GM11168 (cell line): ENCODE results near the gene PPP4R1.

Source experiments
- in situ Hi-C: fragments of 300-500 bp; cut with MboI; formaldehyde crosslinking; loops from one replicate; pipeline ENCODE4 v1.12.0; 2022; ENCODE audit warnings: low sequenced_read_pairs; ENCODE audit not compliant: unreplicated experiment

PPP4R1 gene

DNA sequence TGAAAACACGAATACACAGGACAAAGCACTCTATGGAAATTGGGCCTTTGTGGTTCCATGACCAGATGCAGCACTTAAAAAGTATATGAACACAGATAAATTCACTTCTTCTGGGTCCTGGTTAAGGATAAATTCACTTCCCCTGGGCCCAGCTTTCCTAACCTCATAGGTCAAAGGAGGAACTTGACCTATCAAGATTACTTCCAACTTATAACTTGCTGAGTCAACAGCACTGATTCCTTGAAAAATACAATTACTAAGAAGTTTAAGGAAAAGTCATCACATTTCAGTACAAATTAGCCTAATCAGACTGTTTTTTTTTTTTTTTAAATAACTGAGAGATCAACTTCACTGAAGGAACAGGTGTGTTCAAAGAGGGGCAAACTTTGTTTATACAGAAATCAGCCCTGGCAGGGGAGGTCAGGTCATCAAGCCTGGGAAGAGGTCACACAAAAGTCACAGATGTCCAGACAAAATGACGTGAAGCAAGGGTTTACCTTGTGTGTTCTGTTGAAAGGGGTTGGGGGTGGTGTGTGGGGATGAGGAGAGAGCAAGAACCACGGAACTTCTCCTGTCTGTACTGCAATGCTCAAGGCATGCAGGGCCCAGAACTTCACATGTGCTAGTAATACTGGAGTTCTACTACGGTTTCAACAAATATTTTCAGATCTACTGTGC is 55.8 kb downstream of the PPP4R1 start:
- in situ Hi-C loops, result no loop called here

DNA sequence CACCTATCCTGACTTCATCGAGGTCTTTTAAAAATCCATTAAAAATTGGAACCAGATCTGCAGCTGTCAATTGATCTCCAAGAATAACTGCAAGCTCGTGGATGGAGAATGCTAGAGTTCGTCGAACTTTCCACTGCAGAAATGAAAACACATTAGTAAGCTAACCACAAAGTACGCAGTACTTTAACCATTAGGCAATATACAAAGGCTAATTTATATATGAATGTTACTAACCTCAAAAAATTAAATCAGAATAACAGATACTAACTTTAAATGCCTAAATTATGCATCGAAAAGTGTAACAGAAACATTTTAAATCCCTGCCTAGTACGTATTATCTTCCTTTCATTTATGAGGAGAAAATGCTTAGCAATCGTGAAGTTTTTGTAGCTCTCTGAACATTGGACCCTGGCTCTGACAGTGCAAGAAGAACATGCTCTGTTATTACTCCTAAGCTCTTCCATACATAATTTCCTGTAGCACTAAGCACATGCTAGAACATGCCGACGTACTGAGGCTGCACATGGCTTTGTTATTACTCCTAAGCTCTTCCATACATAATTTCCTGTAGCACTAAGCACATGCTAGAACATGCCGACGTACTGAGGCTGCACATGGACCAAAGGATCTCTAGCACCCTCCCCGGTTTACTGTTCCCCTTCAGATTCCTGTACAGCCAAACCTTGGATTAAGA is 57.0 kb downstream of the PPP4R1 start:
- in situ Hi-C loops, result no loop called here

DNA sequence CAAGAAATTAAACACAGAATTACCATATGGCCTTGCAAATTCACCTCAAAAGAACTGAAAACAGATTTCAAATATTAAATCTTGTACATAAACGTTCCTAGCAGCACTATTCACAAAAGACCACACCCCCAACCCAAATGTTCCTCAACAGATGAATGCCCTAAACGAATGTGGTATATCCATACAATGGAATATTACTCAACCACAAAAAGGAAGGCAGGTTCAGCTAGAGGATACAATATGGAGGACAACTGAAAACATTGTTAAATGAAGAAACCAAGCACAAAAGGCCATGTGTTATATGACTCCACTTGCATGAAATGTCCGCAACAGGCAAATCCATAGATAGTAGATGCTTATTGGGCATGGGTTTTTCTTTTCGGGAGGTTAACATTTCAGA is 61.7 kb downstream of the PPP4R1 start:
- in situ Hi-C loops, result no loop called here

GRCh38 chr18:9552191-9552590 is 62.2 kb downstream of the PPP4R1 start:
- in situ Hi-C loops, result no loop called here

DNA sequence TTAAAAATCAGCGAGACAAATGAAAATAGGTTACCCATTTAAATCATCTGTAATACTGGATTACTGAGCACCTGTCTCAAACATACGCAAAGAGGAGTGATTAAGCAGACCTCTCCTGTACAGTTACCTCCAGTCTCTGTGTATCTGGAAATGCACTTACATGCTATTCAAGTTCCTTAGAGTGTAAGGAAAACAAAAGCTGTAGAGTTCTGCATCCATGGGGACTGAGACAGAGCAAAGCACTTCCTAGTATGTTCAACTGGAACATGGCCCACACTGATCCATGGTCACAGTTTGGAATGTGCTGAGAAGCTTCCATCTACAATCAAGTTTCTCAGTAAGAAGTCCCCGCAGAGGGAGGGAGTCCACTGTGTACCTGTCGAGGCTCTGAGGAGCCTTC is 63.9 kb downstream of the PPP4R1 start:
- in situ Hi-C loops, result no loop called here

- in situ Hi-C loops, result no loop called here
Observed at GRCh38 chr18:9549405-9549804, 65.0 kb downstream of the PPP4R1 start.

DNA sequence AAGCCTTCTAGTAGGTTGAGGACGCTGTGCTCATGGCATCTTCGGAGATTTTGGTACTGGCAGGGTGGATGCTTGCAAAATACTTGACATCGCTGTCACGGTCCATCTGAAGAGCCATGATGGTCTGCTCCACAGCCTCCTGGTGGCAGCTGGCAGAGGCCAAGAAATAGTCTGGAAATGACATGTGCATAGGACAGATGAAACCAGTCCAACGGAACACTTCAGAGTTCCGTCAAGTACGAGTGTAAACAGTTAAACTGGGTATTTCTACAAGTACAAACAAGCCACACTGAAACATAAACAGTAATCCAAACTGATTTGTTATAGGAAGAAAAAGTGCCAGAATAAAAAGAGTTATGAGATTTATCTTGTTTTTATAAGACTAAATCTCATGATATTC is 66.6 kb downstream of the PPP4R1 start:
- in situ Hi-C loops, result no loop called here

DNA sequence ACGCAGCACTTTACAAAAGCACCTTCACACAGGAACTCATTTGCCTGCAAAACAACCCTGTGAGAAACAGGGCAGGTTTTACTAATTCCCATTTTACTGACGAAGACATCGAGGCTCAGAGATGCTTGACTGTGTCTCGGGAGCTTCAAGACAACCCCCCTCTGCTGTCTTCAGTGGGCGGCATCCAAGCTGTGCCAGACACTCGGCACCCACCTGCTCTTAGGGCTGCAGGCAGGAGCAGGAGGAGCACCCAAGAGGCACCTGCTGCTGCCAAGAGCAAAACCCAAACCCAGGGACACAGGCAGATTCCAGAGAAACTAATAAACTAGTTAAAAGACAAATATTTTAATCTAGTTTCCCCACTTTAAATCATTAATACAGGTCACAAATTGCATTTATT is 67.9 kb downstream of the PPP4R1 start:
- in situ Hi-C loops, result no loop called here

DNA sequence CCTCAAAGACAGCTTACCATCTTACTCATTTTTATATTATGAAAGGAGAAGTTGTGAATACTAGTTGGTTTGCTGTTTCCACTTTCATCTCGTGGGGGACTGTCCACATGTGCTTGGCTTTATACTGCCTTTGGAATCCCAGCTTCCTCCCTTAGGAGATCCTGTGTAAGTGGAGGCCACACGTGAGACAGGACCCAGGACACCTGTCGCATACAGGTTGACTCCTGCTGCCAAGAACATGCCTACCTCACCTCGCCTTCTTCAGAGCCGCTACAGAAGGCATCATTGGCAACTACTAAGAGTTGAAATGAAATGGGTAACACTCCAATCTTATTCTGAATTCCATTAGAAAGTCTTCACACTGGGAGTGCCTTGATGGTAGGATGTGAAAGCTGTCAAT is 69.3 kb downstream of the PPP4R1 start:
- in situ Hi-C loops, result no loop called here

- in situ Hi-C loops, result no loop called here
Observed at GRCh38 chr18:9542924-9543323, 71.4 kb downstream of the PPP4R1 start.

DNA sequence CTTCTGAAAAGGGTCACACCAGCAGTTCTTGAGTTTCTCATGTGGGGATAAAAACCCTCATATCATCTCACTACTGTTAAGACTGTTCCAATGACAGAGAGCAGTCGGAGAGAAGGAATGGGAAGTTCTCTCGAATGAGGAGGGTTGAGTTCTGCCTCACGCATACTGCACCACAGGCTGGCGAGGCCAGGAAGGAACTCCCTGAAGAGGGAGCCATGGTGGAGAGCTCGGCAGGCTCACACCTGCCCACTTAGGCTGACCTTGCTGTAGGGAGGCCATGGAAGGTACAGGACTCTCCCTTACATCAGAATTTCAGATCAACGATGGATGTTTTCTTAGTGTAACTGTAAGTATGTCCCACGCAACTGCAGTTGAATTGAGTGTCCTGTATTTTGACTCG is 74.4 kb downstream of the PPP4R1 start:
- in situ Hi-C loops, result no loop called here

GRCh38 chr18:9539283-9539682 is 75.1 kb downstream of the PPP4R1 start:
- in situ Hi-C loops, result no loop called here

DNA sequence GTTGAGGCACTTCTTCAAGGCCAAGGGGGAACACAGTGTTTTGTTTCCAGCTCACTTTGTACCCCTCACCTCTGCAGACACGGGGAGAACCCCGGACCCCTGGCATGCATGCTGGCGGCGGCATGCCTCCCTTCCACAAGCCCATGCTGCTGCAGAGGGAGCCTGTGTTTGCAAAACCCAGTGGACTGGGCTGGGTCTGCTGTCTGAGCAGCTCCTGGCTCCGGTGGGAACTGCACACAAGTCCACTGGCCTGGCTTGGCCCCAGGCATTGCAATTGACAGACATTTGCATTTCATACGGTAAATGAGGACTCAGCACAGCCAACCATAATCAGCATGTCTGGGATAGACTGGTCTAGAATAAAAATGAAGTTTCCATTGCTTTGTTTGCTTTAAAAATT is 76.7 kb downstream of the PPP4R1 start:
- in situ Hi-C loops, result no loop called here

- in situ Hi-C loops, result no loop called here
Observed at GRCh38 chr18:9536354-9537152, 77.8 kb downstream of the PPP4R1 start.

DNA sequence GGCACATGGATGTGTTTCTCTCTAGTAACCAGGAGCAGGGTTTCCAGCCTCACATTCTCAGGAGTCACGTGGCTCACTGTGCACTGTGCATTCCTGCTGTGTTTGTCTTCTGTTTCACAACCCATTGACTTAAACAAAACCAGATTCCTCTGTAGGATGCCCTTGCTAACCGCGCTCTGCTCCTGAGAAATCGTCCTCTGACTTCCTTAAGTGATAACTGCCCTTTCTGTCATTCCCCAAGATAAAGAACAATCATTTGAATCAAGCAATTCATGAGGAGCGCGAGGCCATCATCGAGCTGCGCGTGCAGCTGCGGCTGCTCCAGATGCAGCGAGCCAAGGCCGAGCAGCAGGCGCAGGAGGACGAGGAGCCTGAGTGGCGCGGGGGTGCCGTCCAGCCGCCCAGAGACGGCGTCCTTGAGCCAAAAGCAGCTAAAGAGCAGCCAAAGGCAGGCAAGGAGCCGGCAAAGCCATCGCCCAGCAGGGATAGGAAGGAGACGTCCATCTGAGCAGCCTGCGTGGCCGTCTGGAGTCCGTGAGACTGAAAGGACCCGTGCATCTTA is 78.8 kb downstream of the PPP4R1 start:
- in situ Hi-C loops, result no loop called here

GRCh38 chr18:9534844-9535243 is 79.5 kb downstream of the PPP4R1 start:
- in situ Hi-C loops, result no loop called here

- in situ Hi-C loops, result no loop called here
Observed at GRCh38 chr18:9531791-9532410, 82.5 kb downstream of the PPP4R1 start.

GRCh38 chr18:9530226-9531009 is 83.9 kb downstream of the PPP4R1 start:
- in situ Hi-C loops, result no loop called here

GRCh38 chr18:9526458-9526857 is 87.9 kb downstream of the PPP4R1 start:
- in situ Hi-C loops, result no loop called here

GRCh38 chr18:9522952-9523351 is 91.4 kb downstream of the PPP4R1 start:
- in situ Hi-C loops, result no loop called here
